MCF 10A (cell line): ENCODE data around the gene GALNT9. TPM values are rescaled to one million over a fixed set of nuclear protein-coding genes. Genes with fewer than 3 reads are reported as not detected.

Source experiments
- BruUV-seq: library from RNA; stranded (reverse); fragments of 400-500 nt; replicated peaks from 2 replicates; lab custom pipeline; 2021; lab: Mats Ljungman, UMichigan
- CTCF ChIA-PET: fragments of 300-600 bp; sonication (Branson Sonifier 250); formaldehyde crosslinking; extraction: SDS; loops from one replicate; lab custom pipeline; 2021; ENCODE audit warnings: antibody characterized with exemption, inconsistent platforms; lab: Yijun Ruan, JAX
- POLR2A ChIA-PET: fragments of 300-600, 350-650 bp; sonication (Branson Sonifier 250); formaldehyde crosslinking; extraction: SDS; loops from one replicate; lab custom pipeline; 2020; ENCODE audit warnings: antibody characterized with exemption, inconsistent platforms; lab: Yijun Ruan, JAX
- DNase-seq: peaks from one replicate; pipeline ENCODE4 v3.0.0-alpha.2; 2018; ENCODE audit not compliant: unreplicated experiment
- H3K27ac Mint-ChIP-seq: one replicate; pipeline ENCODE4 v1.8.0; 2022; ENCODE audit warnings: mild to moderate bottlenecking, low read depth, mixed read lengths; ENCODE audit not compliant: unreplicated experiment
- H3K27me3 Mint-ChIP-seq: one replicate; pipeline ENCODE4 v1.8.0; 2022; ENCODE audit warnings: mixed read lengths; ENCODE audit not compliant: insufficient read depth, unreplicated experiment
- H3K36me3 Mint-ChIP-seq: one replicate; pipeline ENCODE4 v1.8.0; 2022; ENCODE audit warnings: mild to moderate bottlenecking, moderate library complexity, mixed read lengths; ENCODE audit not compliant: insufficient read depth, unreplicated experiment
- H3K4me1 Mint-ChIP-seq: one replicate; pipeline ENCODE4 v1.8.0; 2022; ENCODE audit warnings: mixed read lengths; ENCODE audit not compliant: insufficient read depth, unreplicated experiment
- H3K4me3 Mint-ChIP-seq: one replicate; pipeline ENCODE4 v1.8.0; 2022; ENCODE audit warnings: mild to moderate bottlenecking, moderate library complexity, mixed read lengths; ENCODE audit not compliant: unreplicated experiment
- H3K9me3 Mint-ChIP-seq: one replicate; pipeline ENCODE4 v1.8.0; 2022; ENCODE audit warnings: mixed read lengths; ENCODE audit not compliant: unreplicated experiment
- CTCF ChIP-seq: fragments of 200-600 bp; IDR thresholded peaks from one replicate; pipeline ENCODE4 v1.8.0; 2022; ENCODE audit warnings: antibody characterized with exemption, mild to moderate bottlenecking; ENCODE audit not compliant: unreplicated experiment
- intact Hi-C: fragments of 100-400 bp; cut with micrococcal nuclease; formaldehyde crosslinking; loops from 2 replicates; pipeline ENCODE4 v1.14.1; 2022
- total RNA-seq: library from RNA; stranded (reverse); gene quantifications from 2 replicates; pipeline ENCODE4 v1.2.3, GENCODE V29; 2022

The GALNT9 gene
- total RNA-seq, 1 experiment from 2014 or later: 4.4 TPM

GRCh38 chr12:132308853-132309595 lies 20.4 kb downstream of the GALNT9 start:
- no peak overlapping the region for H3K27ac Mint-ChIP-seq
- ChIA-PET POLR2A (no interaction called here), CTCF (no interaction called here)
- no peak overlapping the region for H3K4me3 Mint-ChIP-seq
- peaks cover 17% of the 10 kb centered on the region for H3K27me3 Mint-ChIP-seq
- no peaks in the 10 kb centered on the region for H3K4me1 Mint-ChIP-seq
- peaks cover 20% of the 10 kb centered on the region for H3K9me3 Mint-ChIP-seq
- DNase-seq: no peak
- intact Hi-C loops: no loop called here
- TF ChIP-seq CTCF: no peak
- BruUV-seq: no TSS peak
- H3K36me3 Mint-ChIP-seq: no peaks in the 10 kb centered on the region

- intact Hi-C loops: no loop called here
- no peaks in the 10 kb centered on the region for H3K36me3 Mint-ChIP-seq
- H3K4me1 Mint-ChIP-seq: no peaks in the 10 kb centered on the region
- no peak for DNase-seq
- H3K4me3 Mint-ChIP-seq: no peak overlapping the region
- CTCF ChIA-PET: no interaction called here
- no peak overlapping the region for H3K27ac Mint-ChIP-seq
- peaks cover 17% of the 10 kb centered on the region for H3K27me3 Mint-ChIP-seq
- POLR2A ChIA-PET: no interaction called here
- peaks cover 17% of the 10 kb centered on the region for H3K9me3 Mint-ChIP-seq
- TF ChIP-seq CTCF: no peak
- no TSS peak for BruUV-seq
These were observed 21.2 kb downstream of the GALNT9 start for GRCh38 chr12:132307976-132308852.

GRCh38 chr12:132306885-132307191 lies 22.6 kb downstream of the GALNT9 start:
- Mint-ChIP-seq H3K36me3 (peaks cover 6% of the 10 kb centered on the region), H3K9me3 (peaks cover 13% of the 10 kb centered on the region), H3K27ac (no peak overlapping the region), H3K4me1 (no peaks in the 10 kb centered on the region), H3K27me3 (peaks cover 27% of the 10 kb centered on the region), H3K4me3 (no peak overlapping the region)
- ChIA-PET CTCF (no interaction called here), POLR2A (no interaction called here)
- no TSS peak for BruUV-seq
- intact Hi-C loops: no loop called here
- no peak for DNase-seq
- TF ChIP-seq CTCF: no peak
